Measurements from ENCODE around the gene BGN. TPM values are rescaled to one million over a fixed set of nuclear protein-coding genes. Genes with fewer than 3 reads are reported as not detected.

Gene BGN
- total and polyA plus RNA-seq, 2 experiments from 2014 or later = 0.87 to 1.8 TPM

DNA sequence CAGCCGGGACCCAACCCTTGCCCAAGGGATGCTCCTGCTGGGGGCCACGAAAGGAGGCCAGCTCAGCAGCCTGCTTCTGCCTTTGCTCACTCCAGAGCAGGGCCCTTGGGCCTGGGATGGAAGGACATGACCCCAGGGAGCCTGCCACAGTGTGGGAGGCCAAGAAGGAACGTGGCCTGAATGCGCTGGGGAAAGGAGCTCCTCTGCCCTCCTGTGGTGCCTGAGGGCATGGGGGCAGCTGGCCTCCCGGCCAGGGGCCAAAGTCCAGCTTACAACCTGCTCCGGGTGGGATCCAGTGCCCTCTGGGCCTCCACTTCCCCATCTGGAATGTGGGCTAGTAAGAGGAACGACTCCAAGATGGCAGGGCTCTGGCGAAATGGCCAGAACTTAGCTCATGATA, 20.7 kb downstream of the BGN start:
- H3K27ac Mint-ChIP-seq = no peak overlapping the region
- H3F3A ChIP-seq (replicated peaks; ENCODE audit: low read depth) = no peaks in the 10 kb centered on the region
- H3K4me3 ChIP-seq = no peak overlapping the region
- H3K27ac ChIP-seq (ENCODE audit: low read depth) = no peak overlapping the region
- no peaks in the 10 kb centered on the region for H3K36me3 ChIP-seq (ENCODE audit: insufficient read depth)
- H3K27me3 Mint-ChIP-seq (ENCODE audit: insufficient read depth, low read depth, poor library complexity) = peaks cover 34% of the 10 kb centered on the region
- peaks cover 3% of the 10 kb centered on the region; the same call in 2 of the 3 replicates for H3K4me1 Mint-ChIP-seq
- no peaks in the 10 kb centered on the region for H4K20me1 ChIP-seq (replicated peaks; ENCODE audit: insufficient read depth)
- H3K79me2 ChIP-seq (replicated peaks; ENCODE audit: insufficient read depth) = no peaks in the 10 kb centered on the region
- H2AFZ ChIP-seq = no peak overlapping the region
- no peak overlapping the region for H3K4me2 ChIP-seq
- ATAC-seq (no peak), DNase-seq (ENCODE audit: low spot score) (no peak)
- H3K4me3 Mint-ChIP-seq = no peak overlapping the region
- H3K9me2 ChIP-seq (ENCODE audit: insufficient read depth) = no peaks in the 10 kb centered on the region
- H3K27me3 ChIP-seq (ENCODE audit: insufficient read depth) = peaks cover 30% of the 10 kb centered on the region
- H3K9me3 Mint-ChIP-seq = no peaks in the 10 kb centered on the region
- H3K36me3 Mint-ChIP-seq (ENCODE audit: low read depth) = no peaks in the 10 kb centered on the region; the same call in 2 of the 3 replicates
- no peak for TF ChIP-seq JUNB (IDR thresholded peaks at IDR 0.05; ENCODE audit: unreplicated experiment)
- TF ChIP-seq, protein P1, sequence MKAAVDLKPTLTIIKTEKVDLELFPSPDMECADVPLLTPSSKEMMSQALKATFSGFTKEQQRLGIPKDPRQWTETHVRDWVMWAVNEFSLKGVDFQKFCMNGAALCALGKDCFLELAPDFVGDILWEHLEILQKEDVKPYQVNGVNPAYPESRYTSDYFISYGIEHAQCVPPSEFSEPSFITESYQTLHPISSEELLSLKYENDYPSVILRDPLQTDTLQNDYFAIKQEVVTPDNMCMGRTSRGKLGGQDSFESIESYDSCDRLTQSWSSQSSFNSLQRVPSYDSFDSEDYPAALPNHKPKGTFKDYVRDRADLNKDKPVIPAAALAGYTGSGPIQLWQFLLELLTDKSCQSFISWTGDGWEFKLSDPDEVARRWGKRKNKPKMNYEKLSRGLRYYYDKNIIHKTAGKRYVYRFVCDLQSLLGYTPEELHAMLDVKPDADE (IDR thresholded peaks at IDR 0.05) = no peak
- no peak for TF ChIP-seq EZH2phosphoT487 (IDR thresholded peaks at IDR 0.05; ENCODE audit: unreplicated experiment)
- TF ChIP-seq EZH2 (IDR thresholded peaks at IDR 0.05; ENCODE audit: low read depth, unreplicated experiment) = no peak
- TF ChIP-seq ZNF331 (CRISPR knock-in tag; IDR thresholded peaks at IDR 0.05; ENCODE audit: low read depth) = no peak
- TF ChIP-seq STAT1 (IDR thresholded peaks at IDR 0.05; ENCODE audit: unreplicated experiment) = no peak
- TF ChIP-seq NANOG (IDR thresholded peaks at IDR 0.05; ENCODE audit: borderline replicate concordance) = no peak
- TF ChIP-seq, protein P2, sequence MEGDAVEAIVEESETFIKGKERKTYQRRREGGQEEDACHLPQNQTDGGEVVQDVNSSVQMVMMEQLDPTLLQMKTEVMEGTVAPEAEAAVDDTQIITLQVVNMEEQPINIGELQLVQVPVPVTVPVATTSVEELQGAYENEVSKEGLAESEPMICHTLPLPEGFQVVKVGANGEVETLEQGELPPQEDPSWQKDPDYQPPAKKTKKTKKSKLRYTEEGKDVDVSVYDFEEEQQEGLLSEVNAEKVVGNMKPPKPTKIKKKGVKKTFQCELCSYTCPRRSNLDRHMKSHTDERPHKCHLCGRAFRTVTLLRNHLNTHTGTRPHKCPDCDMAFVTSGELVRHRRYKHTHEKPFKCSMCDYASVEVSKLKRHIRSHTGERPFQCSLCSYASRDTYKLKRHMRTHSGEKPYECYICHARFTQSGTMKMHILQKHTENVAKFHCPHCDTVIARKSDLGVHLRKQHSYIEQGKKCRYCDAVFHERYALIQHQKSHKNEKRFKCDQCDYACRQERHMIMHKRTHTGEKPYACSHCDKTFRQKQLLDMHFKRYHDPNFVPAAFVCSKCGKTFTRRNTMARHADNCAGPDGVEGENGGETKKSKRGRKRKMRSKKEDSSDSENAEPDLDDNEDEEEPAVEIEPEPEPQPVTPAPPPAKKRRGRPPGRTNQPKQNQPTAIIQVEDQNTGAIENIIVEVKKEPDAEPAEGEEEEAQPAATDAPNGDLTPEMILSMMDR (conservative IDR thresholded peaks at IDR 0.05; ENCODE audit: low read depth in 2 of 2) = no peak
- TF ChIP-seq, protein P3, sequence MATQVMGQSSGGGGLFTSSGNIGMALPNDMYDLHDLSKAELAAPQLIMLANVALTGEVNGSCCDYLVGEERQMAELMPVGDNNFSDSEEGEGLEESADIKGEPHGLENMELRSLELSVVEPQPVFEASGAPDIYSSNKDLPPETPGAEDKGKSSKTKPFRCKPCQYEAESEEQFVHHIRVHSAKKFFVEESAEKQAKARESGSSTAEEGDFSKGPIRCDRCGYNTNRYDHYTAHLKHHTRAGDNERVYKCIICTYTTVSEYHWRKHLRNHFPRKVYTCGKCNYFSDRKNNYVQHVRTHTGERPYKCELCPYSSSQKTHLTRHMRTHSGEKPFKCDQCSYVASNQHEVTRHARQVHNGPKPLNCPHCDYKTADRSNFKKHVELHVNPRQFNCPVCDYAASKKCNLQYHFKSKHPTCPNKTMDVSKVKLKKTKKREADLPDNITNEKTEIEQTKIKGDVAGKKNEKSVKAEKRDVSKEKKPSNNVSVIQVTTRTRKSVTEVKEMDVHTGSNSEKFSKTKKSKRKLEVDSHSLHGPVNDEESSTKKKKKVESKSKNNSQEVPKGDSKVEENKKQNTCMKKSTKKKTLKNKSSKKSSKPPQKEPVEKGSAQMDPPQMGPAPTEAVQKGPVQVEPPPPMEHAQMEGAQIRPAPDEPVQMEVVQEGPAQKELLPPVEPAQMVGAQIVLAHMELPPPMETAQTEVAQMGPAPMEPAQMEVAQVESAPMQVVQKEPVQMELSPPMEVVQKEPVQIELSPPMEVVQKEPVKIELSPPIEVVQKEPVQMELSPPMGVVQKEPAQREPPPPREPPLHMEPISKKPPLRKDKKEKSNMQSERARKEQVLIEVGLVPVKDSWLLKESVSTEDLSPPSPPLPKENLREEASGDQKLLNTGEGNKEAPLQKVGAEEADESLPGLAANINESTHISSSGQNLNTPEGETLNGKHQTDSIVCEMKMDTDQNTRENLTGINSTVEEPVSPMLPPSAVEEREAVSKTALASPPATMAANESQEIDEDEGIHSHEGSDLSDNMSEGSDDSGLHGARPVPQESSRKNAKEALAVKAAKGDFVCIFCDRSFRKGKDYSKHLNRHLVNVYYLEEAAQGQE (IDR thresholded peaks at IDR 0.05; ENCODE audit: unreplicated experiment) = no peak
- TF ChIP-seq, protein P4, sequence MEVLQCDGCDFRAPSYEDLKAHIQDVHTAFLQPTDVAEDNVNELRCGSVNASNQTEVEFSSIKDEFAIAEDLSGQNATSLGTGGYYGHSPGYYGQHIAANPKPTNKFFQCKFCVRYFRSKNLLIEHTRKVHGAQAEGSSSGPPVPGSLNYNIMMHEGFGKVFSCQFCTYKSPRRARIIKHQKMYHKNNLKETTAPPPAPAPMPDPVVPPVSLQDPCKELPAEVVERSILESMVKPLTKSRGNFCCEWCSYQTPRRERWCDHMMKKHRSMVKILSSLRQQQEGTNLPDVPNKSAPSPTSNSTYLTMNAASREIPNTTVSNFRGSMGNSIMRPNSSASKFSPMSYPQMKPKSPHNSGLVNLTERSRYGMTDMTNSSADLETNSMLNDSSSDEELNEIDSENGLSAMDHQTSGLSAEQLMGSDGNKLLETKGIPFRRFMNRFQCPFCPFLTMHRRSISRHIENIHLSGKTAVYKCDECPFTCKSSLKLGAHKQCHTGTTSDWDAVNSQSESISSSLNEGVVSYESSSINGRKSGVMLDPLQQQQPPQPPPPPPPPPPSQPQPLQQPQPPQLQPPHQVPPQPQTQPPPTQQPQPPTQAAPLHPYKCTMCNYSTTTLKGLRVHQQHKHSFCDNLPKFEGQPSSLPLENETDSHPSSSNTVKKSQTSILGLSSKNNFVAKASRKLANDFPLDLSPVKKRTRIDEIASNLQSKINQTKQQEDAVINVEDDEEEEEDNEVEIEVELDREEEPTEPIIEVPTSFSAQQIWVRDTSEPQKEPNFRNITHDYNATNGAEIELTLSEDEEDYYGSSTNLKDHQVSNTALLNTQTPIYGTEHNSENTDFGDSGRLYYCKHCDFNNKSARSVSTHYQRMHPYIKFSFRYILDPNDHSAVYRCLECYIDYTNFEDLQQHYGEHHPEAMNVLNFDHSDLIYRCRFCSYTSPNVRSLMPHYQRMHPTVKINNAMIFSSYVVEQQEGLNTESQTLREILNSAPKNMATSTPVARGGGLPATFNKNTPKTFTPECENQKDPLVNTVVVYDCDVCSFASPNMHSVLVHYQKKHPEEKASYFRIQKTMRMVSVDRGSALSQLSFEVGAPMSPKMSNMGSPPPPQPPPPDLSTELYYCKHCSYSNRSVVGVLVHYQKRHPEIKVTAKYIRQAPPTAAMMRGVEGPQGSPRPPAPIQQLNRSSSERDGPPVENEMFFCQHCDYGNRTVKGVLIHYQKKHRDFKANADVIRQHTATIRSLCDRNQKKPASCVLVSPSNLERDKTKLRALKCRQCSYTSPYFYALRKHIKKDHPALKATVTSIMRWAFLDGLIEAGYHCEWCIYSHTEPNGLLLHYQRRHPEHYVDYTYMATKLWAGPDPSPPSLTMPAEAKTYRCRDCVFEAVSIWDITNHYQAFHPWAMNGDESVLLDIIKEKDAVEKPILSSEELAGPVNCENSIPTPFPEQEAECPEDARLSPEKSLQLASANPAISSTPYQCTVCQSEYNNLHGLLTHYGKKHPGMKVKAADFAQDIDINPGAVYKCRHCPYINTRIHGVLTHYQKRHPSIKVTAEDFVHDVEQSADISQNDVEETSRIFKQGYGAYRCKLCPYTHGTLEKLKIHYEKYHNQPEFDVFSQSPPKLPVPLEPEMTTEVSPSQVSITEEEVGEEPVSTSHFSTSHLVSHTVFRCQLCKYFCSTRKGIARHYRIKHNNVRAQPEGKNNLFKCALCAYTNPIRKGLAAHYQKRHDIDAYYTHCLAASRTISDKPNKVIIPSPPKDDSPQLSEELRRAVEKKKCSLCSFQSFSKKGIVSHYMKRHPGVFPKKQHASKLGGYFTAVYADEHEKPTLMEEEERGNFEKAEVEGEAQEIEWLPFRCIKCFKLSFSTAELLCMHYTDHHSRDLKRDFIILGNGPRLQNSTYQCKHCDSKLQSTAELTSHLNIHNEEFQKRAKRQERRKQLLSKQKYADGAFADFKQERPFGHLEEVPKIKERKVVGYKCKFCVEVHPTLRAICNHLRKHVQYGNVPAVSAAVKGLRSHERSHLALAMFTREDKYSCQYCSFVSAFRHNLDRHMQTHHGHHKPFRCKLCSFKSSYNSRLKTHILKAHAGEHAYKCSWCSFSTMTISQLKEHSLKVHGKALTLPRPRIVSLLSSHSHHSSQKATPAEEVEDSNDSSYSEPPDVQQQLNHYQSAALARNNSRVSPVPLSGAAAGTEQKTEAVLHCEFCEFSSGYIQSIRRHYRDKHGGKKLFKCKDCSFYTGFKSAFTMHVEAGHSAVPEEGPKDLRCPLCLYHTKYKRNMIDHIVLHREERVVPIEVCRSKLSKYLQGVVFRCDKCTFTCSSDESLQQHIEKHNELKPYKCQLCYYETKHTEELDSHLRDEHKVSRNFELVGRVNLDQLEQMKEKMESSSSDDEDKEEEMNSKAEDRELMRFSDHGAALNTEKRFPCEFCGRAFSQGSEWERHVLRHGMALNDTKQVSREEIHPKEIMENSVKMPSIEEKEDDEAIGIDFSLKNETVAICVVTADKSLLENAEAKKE (CRISPR knock-in tag; IDR thresholded peaks at IDR 0.05) = no peak
- TF ChIP-seq CREB1 (CRISPR knock-in tag; IDR thresholded peaks at IDR 0.05; ENCODE audit: low read depth) = no peak
- no peak for TF ChIP-seq ZNF114 (CRISPR knock-in tag; IDR thresholded peaks at IDR 0.05)
- TF ChIP-seq POLR2AphosphoS5 (IDR thresholded peaks at IDR 0.05; ENCODE audit: low read depth) = no peak
- H3K4me1 ChIP-seq (ENCODE audit: insufficient read depth) = no peaks in the 10 kb centered on the region

Data from GM23338 (cell line).